Bronchial epithelial cell (primary cell): ENCODE results near the gene KLHL3. TPM values are rescaled to one million over a fixed set of nuclear protein-coding genes. Genes with fewer than 3 reads are reported as not detected.
"Not testable (repeated sequence)": the region's sequence is repeated elsewhere in the genome, so short reads cannot be mapped to it uniquely, and the experiment has no call there.

ENCODE experiments used
- DNase-seq: peaks from one replicate; pipeline ENCODE4 v3.0.0-alpha.2; 2010; ENCODE audit warnings: low read depth
- FAIRE-seq: peaks from 2 replicates; lab custom pipeline; 2011; peaks lifted over from hg19 to GRCh38; lab: Jason Lieb, UNC
- H3K27me3 ChIP-seq: 2 replicates; pipeline ENCODE4 v1.5.1; 2011; ENCODE audit warnings: low read length; ENCODE audit not compliant: control insufficient read depth, insufficient read depth
- H3K36me3 ChIP-seq: 2 replicates; pipeline ENCODE4 v1.5.1; 2011; ENCODE audit warnings: low read length; ENCODE audit not compliant: control insufficient read depth, insufficient read depth
- H3K4me3 ChIP-seq: 2 replicates; pipeline ENCODE4 v1.5.1; 2011; ENCODE audit warnings: mild to moderate bottlenecking, low read depth, low read length, control low read depth
- total RNA-seq: library from RNA; depleted of rRNA; stranded (reverse); fragments of >200 nt; gene quantifications from 2 replicates; pipeline ENCODE4 v1.2.1, GENCODE V29; 2014
- TF ChIP-seq, protein P1 (sequence below): IDR thresholded peaks from 2 replicates; pipeline ENCODE4 v1.5.1; 2011; ENCODE audit warnings: mild to moderate bottlenecking, moderate library complexity, low read length, control low read depth, inconsistent platforms; ENCODE audit not compliant: insufficient read depth, severe bottlenecking

Gene KLHL3
- total RNA-seq: 0.53 and 0.90 TPM in 2 replicates

- TF ChIP-seq, protein P1, sequence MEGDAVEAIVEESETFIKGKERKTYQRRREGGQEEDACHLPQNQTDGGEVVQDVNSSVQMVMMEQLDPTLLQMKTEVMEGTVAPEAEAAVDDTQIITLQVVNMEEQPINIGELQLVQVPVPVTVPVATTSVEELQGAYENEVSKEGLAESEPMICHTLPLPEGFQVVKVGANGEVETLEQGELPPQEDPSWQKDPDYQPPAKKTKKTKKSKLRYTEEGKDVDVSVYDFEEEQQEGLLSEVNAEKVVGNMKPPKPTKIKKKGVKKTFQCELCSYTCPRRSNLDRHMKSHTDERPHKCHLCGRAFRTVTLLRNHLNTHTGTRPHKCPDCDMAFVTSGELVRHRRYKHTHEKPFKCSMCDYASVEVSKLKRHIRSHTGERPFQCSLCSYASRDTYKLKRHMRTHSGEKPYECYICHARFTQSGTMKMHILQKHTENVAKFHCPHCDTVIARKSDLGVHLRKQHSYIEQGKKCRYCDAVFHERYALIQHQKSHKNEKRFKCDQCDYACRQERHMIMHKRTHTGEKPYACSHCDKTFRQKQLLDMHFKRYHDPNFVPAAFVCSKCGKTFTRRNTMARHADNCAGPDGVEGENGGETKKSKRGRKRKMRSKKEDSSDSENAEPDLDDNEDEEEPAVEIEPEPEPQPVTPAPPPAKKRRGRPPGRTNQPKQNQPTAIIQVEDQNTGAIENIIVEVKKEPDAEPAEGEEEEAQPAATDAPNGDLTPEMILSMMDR: peak; percentile 6
- H3K4me3 ChIP-seq: peak within 1 kb of the TSS; percentile 28
- DNase-seq (peak; percentile 58), FAIRE-seq (no peak)
- no peaks in the 10 kb centered on the region for H3K27me3 ChIP-seq
- H3K36me3 ChIP-seq: no peaks in the 10 kb centered on the region
These were observed at the start of gene KLHL3 for GRCh38 chr5:137735555-137736284. Gene KLHL3 (minus strand): TSS chr5:137736089. CDS start chr5:137735646, 443 bp downstream.

- no peak for FAIRE-seq
- DNase-seq: no peak
- TF ChIP-seq, protein P1: no peak
- no peak overlapping the region for H3K4me3 ChIP-seq
- peaks cover 2% of the 10 kb centered on the region for H3K27me3 ChIP-seq
- H3K36me3 ChIP-seq: no peaks in the 10 kb centered on the region
These were observed 47.2 kb upstream of the KLHL3 start for GRCh38 chr5:137782984-137783536.

- Histone ChIP-seq H3K36me3 (no peaks in the 10 kb centered on the region), H3K4me3 (no peak overlapping the region), H3K27me3 (peaks cover 2% of the 10 kb centered on the region)
- TF ChIP-seq, protein P1: no peak
- DNase-seq (no peak), FAIRE-seq (no peak)
These were observed 46.2 kb upstream of the KLHL3 start for GRCh38 chr5:137782055-137782454.

GRCh38 chr5:137778772-137779564, 43.1 kb upstream of the KLHL3 start:
- Histone ChIP-seq H3K4me3 (no peak overlapping the region), H3K36me3 (no peaks in the 10 kb centered on the region), H3K27me3 (peaks cover 2% of the 10 kb centered on the region)
- no peak for FAIRE-seq
- DNase-seq: peak; percentile 37
- TF ChIP-seq, protein P1: peak; percentile 35

GRCh38 chr5:137767937-137768336, 32.0 kb upstream of the KLHL3 start:
- not testable (repeated sequence) for DNase-seq, H3K4me3 ChIP-seq, H3K36me3 ChIP-seq, H3K27me3 ChIP-seq, FAIRE-seq

DNA sequence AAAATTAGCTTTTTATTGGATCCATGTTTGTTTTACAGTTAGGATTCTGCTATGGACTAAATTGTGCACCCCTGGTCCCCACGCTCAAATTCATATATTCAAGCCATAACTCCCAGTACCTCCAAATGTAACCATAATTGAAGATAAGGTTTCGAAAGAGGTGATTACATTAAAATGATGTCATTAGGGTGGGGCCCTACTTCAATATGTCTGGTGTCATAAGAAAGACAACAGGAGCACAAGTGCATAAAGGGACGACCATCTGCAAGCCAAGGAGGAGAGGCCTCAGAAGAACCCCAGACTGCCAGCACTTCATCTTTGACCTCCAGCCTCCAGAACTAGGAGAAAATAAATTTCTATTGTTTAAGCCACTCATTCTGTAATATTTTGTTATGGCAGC, 25.7 kb upstream of the KLHL3 start:
- Histone ChIP-seq H3K4me3 (no peak overlapping the region), H3K27me3 (no peaks in the 10 kb centered on the region), H3K36me3 (no peaks in the 10 kb centered on the region)
- DNase-seq (peak; percentile 59), FAIRE-seq (no peak)
- TF ChIP-seq, protein P1: no peak
